ENCODE measurements around the gene LORICRIN. TPM values are rescaled to one million over a fixed set of nuclear protein-coding genes. Genes with fewer than 3 reads are reported as not detected.
"Not testable (repeated sequence)": the region's sequence is repeated elsewhere in the genome, so short reads cannot be mapped to it uniquely, and the experiment has no call there.

Gene LORICRIN, protein sequence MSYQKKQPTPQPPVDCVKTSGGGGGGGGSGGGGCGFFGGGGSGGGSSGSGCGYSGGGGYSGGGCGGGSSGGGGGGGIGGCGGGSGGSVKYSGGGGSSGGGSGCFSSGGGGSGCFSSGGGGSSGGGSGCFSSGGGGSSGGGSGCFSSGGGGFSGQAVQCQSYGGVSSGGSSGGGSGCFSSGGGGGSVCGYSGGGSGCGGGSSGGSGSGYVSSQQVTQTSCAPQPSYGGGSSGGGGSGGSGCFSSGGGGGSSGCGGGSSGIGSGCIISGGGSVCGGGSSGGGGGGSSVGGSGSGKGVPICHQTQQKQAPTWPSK
- not detected for total RNA-seq
- long read RNA-seq = 0 reads

DNA sequence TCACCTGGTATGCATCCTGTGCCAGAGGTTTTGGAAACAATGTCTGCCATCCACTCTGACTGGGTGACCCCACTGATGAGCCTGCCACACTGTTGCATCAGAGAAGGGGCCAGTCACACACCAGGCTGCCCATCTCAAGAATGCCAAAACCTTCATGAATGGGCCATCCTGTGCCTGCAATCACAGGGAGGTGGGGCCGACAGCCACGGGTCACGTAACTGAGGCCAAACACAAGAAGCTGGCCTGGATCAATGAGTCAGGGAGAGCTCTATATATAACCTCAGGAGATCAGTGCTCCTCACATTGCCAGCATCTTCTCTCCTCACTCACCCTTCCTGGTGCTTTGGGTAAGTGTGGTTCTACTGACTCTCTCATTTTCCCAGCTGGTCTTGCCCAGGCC lies at the start of gene LORICRIN:
Gene LORICRIN, plus strand, starts transcription at position 301 of the 400 bp plus-strand sequence. CDS start 1,263 bp downstream, outside the sequence.
- ATAC-seq (no peak), DNase-seq (no peak)
- intact Hi-C loops (cut with micrococcal nuclease) = no loop called here

DNA sequence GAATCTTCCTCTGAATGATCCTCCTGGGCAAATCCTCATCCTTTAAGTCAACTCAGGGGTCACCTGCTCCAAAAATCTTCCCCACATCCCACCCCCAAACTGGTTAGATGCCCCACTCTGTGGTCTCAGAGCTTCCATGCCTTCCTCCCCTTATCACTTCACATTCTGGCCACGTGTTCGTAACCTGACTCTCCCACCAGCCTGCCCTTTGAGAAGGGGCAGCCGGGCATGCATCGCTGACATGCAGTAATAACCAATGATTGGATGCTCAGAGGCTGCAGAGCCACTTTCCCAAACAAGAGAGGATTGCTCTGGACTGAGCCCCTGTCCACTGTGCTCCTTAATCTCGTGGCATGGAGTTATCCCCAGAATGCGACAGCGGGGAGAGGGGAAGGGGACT lies 49.3 kb upstream of the LORICRIN start:
- DNase-seq (no peak), ATAC-seq (no peak)
- intact Hi-C loops (cut with micrococcal nuclease) = no loop called here

DNA sequence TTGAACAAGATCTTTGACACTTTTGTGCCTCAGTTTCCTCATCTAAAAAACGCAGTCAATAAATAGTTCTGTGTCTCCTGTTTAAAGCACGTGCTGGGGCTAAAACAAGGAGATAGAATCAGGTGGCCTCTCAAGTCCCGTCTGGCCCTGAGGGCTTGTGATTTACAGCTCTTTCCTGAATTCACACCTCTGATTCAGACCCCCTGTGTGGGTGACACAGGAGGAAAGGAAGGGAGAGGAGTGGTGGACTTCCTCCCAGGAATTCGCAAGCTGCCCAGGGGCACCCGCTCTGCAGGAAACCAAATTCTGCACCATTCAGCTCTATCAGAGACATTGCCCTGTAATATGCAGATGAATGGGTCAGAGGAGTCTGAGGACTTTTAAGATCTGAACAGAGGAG lies 47.3 kb upstream of the LORICRIN start:
- intact Hi-C loops (cut with micrococcal nuclease) = no loop called here
- ATAC-seq (no peak), DNase-seq (no peak)

DNA sequence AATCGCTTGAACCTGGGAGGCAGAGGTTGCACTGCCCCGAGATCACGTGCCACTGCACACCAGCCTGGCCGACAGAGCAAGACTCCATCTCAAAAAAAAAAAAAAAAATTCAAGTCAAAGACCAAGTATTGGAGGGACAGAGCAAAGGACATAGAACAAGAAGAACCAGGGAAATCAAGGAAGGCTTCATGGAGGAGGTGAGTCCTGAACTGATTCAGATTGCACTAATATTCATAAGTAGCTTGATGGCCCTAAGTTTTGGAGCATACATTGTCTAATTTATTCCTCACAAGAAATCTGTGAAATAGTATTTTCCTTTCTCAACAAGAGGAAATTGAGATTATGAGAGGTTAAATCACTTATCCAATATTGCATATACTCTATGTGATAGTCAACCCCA lies 46.0 kb upstream of the LORICRIN start:
- intact Hi-C loops (cut with micrococcal nuclease) = no loop called here
- ATAC-seq (no peak), DNase-seq (no peak)

DNA sequence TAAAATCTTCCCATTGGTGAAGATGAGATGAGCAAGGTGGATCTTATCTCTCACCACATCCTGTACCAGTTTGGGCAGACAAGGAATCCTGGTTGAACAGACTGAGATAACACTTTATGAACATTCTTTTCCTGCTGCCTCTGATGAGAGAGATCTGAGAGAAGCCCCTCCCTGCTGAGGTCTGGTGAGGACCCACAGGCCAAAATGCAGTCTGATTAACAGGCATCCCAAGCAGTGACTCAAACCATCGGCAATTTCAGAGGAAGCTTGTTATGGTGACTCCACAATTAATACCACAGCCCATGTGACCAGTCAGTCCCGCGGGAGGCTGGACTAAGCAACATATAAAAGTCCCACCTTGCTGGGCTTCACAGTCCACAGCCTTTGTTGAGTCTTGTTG lies 42.3 kb upstream of the LORICRIN start, which contains the start of gene PRR9:
Gene PRR9, plus strand, starts transcription at position 373 of the 400 bp plus-strand sequence. CDS start 561 bp downstream, outside the sequence.
- ATAC-seq = no peak
- intact Hi-C loops (cut with micrococcal nuclease) = no loop called here
- no peak for DNase-seq

DNA sequence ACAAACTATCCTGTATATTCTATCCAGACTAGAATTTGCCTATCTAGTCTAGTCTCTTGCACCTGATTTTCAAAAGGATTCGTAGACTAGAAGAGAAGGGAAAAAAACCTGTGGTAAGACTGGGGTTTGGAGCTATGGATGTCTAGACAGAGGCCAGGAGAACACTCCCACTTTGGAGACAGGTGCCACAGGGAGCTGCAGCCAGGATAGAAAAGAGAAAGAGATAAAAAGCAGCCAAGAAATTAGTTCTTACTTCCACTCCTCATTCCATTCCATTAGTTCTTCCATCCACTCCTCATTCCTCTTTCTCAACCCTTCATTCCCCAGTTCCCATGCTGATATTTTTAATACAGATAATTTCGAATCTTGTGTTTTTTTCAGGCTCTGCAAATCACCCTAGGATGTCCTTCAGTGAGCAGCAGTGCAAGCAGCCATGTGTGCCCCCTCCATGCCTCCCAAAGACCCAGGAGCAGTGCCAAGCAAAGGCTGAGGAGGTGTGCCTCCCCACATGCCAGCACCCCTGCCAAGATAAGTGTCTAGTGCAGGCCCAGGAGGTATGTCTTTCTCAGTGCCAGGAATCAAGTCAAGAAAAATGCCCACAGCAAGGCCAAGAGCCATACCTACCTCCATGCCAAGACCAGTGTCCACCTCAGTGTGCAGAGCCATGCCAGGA lies 41.6 kb upstream of the LORICRIN start:
- intact Hi-C loops (cut with micrococcal nuclease) = no loop called here
- no peak for ATAC-seq
- DNase-seq = no peak

DNA sequence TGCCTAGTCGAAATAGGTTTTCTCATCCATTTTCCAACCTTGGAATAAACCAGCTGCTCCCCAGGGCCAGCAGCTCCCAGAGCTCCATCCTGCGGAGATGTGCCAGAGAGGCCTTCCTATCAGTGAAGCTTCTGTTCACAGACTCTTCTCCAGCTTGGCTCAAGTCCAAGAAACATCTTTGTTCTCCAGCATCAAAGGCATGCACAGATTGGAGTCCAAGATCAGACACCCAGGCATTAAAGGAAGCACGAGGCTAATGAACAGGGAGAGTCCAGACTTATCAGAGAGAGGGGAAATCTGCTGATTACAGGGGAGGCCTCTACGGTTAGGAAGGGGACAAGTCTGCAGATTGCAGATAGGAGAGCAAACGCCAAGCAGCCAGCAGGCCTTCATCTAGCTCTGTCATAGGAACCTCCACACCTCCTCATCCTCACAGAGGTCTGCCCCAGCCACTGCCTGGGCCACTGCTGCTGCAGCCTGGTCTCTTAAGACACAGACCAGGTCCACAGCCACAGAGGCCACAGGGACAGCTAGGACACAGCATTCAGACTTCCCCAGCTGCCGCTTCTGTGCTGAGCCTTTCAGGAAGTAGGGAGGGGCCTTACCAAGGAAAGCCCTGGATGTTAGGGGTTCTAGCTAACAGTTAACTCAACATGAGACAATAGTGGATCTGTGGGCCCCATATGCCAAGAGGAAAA lies 38.7 kb upstream of the LORICRIN start:
- intact Hi-C loops (cut with micrococcal nuclease) = no loop called here
- DNase-seq (no peak), ATAC-seq (no peak)

DNA sequence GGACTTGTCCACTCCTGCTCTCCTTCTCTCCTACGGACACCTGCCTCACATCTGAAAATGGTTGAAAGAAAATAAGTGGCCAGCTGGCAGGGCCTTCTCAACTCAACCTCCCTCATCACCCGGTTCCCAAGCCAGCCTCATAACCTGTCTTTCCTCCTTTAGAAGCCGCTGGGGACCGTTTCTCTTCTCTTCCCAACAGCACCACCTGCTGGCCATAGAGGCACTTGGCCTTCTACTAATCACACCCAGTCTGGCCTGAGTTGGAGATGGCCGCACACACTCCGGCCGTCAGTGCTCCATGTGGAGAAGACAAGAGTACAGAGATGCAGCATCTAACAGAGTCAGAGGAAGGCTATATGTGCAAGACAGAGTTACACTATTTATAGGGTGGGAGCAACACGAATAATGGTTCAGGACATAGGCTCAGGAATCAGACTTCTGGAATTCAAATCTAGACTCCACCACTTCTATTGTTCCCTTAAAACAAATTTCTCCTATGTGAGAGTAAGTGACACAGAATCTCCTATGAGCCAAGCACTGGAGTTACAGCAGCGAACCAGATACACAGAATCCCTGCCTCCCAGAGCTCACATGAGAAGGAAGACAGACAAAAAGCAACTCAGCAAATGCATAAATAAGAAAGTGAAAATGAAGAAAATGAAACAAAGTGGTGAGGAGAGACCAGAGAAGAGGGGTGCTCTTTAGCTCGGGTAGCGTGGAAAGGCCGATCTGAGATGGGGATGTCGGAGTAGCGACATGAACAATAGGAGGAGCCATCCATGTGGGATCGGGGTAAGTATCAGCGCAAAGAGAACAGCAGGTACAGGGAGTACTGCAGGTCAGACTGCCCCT lies 36.2 kb upstream of the LORICRIN start:
- ATAC-seq (peak; percentile 81), DNase-seq (peak; percentile 61)
- intact Hi-C loops (cut with micrococcal nuclease) = not testable (repeated sequence)

DNA sequence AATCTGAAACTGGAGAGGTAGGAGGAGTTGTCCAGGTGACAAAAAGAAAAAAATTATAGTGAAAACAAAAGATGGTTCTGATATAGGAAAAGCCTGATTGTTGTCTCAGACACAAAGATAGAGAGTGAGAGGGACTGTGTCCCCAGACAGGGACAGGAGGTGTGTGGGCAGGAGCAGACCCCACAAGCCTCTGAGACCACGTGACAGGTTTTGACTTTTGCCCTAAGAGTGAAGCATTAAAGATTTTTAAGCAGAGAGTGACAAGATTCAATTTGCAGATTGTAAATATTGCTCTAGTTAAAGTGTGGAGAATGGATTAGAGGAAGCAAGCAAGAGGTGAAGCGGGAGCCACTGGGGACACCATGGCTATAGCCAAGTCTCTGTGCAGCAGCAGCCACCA lies 31.7 kb upstream of the LORICRIN start:
- DNase-seq (no peak), ATAC-seq (no peak)
- intact Hi-C loops (cut with micrococcal nuclease) = no loop called here

DNA sequence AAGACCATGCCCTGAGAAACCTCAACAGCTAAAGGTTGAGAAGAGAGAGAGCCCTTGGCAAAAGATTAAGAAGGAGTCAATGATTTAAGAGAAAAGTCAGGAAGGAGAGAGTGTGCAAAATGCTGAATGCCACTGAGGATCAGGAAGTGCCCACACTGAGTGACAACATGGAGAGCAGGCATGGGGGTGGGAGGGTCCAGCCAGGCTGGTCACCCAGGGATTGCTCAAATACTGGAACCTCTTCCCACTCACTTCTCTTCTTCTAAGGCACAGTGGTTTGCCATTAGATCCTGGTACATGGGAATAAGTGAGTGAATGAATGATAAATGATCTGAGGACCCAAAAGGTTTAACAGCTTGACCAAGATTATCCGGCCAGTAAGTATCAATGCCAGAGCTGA lies 31.0 kb upstream of the LORICRIN start:
- ATAC-seq = no peak
- DNase-seq = no peak
- intact Hi-C loops (cut with micrococcal nuclease) = no loop called here

DNA sequence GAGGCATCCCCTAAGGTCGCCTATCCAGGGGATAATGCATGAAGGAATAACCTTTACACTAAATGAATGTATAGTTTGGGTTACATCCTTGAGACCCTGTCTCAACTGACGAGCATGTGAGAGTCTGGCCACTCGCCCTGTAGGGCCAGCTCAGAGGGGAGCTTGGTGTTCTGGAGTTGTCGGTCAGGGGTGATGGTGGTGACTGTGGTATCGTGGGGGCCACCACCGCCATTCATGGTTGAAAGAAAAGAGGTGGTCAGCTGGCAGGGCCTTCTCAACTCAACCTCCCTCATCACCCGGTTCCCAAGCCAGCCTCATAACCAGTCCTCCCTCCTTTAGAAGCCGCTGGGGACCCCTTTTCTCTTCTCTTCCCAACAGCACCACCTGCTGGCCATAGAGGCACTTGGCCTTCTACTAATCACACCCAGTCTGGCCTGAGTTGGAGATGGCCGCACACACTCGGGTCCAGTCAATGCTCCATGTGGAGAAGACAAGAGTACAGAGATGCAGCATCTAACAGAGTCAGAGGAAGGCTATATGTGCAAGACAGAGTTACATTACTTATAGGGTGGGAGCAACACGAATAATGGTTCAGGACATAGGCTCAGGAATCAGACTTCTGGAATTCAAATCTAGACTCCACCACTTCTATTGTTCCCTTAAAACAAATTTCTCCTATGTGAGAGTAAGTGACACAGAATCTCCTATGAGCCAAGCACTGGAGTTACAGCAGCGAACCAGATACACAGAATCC lies 30.2 kb upstream of the LORICRIN start:
- DNase-seq; ATAC-seq; intact Hi-C loops (cut with micrococcal nuclease): not testable (repeated sequence)

DNA sequence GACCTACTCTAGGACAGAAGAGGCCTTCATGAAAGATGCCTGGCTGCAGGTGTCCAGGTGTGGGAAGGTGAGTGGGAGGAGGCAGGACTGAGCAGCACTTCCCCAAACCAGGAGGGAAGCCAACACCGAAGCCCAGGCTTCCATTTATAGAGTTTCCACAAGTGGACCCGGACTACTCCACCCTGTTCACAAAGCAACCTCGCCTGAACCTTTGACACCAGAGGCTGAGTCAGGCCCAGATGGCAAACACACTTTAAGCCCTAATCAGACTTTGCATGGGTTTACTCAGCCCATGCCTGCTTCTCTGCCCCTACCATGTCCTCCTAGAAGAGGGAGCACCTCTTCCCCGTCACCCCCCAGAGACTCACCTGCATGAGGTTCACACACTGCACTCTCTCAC lies 28.1 kb upstream of the LORICRIN start:
- DNase-seq (no peak), ATAC-seq (peak; percentile 11)
- intact Hi-C loops (cut with micrococcal nuclease) = no loop called here

DNA sequence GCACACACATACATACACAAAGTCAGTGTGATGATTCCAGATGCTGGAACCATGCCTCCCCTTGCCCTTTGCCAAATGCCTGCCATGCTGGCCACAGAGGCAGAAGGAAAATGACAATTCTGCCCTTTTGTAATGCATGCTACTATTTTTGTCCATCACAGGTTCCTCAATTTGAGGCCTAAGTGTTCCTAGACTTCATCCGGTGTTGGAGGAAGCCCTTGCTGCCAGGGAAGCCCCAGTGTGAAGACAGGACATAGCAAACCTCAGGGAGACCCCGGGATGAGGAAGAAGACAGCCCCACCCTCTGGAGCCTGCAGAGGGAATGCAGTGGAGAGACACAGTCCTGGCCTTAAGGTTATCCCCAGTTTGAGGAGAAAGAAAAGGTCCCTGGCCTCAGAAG lies 27.7 kb upstream of the LORICRIN start:
- no peak for DNase-seq
- ATAC-seq = peak; percentile 65
- intact Hi-C loops (cut with micrococcal nuclease) = no loop called here

DNA sequence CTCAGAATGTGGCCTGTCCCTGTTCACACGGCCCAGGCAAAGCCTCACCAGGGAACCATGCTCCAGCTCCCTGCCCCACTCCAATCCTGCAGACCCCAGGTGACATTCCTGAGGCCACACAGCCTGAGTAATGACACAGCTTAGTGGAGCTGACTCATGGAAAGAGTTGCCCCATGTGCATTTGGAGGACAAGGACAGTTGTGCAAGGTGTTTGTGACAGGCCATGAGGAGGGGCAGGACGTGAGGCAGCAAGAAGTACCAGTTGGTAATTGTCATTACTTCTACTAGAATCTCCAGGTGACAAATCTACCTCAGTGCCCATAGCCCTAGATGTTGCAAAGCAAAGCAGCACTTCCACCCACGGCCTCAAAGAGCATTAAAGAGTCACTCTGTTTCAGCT lies 26.9 kb upstream of the LORICRIN start:
- ATAC-seq = no peak
- no peak for DNase-seq
- intact Hi-C loops (cut with micrococcal nuclease) = no loop called here

DNA sequence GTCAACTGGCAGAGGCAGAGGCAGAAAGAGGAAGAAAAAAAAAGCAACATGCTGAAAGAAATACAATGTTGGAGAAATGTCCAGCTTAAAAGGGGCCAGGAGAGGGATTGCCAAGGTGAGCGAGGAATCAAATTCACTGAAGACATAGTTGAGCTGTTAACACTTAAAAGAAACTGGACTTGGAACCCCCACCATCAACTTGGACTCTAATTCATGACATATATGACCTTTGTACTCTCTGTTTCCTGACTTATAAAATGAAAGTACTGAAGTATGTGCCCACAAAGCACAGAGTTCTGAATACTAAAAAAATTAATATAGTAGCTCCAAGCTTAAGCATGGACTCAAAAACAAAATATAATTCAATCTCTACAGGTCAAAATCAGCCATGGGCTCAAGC lies 26.0 kb upstream of the LORICRIN start:
- intact Hi-C loops (cut with micrococcal nuclease) = no loop called here
- ATAC-seq = no peak
- no peak for DNase-seq

DNA sequence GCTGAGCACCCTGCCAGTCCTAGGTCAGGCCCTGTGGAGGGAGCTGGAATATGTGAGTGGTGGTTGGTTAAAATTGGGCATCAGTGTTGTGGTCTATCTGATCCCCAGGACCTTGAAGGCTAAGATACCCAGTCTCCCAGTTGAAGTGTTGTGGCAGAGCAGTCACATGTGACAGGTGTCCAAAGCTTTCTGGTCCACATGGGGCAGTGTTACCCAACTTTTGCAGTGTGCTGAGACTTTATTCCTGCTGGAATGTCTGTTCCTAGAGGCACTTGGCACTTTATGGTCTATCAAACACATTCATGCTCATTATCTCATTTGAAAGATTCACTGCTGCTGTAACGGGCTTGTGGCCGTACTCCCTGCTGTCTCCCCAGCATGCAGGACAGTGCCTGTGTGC lies 21.0 kb upstream of the LORICRIN start:
- intact Hi-C loops (cut with micrococcal nuclease) = no loop called here
- ATAC-seq (no peak), DNase-seq (no peak)

DNA sequence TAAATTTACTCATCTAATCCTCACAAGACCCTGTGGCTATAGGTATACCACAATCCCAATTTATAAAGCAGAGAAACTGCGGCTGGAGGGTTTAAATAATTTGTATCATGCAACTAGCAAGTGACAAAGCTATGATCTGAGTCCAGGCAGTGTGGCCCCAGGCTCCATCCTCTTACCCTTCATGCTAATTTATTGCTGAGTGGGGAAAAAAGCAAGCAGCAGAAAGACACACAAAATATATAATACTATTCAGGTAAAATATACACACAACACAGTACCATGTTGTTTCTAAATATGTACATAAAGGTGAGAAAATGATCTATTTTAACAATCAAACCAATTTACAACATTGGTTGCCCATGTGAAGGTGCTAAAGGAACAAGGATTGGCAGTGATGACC lies 17.3 kb upstream of the LORICRIN start:
- ATAC-seq = no peak
- DNase-seq = no peak
- intact Hi-C loops (cut with micrococcal nuclease) = no loop called here

DNA sequence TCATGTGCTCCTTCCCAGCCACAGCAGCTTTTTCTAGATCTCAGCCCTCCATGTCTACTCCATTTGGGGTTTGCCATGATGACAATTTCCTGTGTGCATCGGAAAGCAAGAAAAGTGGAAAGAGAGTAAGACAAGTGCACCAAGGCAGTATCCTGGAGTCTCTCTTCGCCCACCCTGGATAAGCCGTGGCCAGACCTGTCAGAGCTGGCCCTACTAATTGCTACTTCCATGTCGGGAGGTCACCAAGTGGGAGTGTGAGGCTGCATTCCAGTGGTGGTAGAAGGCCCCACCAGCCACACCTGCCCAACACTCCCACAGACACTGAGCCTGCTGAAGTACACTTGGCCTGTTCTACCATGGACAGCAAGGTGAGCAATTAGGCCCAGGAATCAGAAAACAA lies 14.0 kb upstream of the LORICRIN start:
- DNase-seq (no peak), ATAC-seq (no peak)
- intact Hi-C loops (cut with micrococcal nuclease) = no loop called here

DNA sequence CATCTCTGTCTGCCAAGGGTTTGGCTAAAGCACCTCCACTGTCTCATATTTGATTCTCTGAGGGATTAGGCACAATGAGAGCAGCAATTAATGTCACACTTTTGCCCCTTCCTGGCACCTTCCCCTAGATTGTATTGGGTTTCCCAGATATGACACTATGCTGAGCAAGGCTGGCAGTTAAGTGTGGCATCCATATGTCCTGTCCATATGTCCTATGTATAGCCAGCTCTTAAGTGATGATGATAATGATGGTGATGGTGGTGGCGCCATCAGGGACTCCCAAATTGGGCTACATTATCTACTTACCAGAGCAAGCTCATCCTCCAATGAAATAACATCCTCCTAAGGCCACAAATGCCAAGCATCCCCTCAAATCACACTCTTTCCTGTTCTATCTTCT lies 13.5 kb upstream of the LORICRIN start:
- DNase-seq = no peak
- intact Hi-C loops (cut with micrococcal nuclease) = no loop called here
- no peak for ATAC-seq

Data from left ventricle myocardium superior (tissue), 1 donor.